GM08714 (cell line): ENCODE data around the gene PER1.

Experiments used
- H3K4me3 ChIP-seq: fragments of 200-500 bp; sonication (Bioruptor generic); 2 replicates; pipeline ENCODE4 v1.5.1; 2014; ENCODE audit warnings: mild to moderate bottlenecking, low read length, inconsistent platforms
- ZNF274 ChIP-seq: IDR thresholded peaks from 2 replicates; pipeline ENCODE4 v1.6.1; 2012; ENCODE audit warnings: mild to moderate bottlenecking, low read depth, low read length

The PER1 gene

GRCh38 chr17:8105957-8106398, 46.2 kb downstream of the PER1 start:
- no peak overlapping the region for H3K4me3 ChIP-seq
- TF ChIP-seq ZNF274, result no peak

- TF ChIP-seq ZNF274, result no peak
- no peak overlapping the region for H3K4me3 ChIP-seq
Measured at GRCh38 chr17:8104911-8105310, 47.3 kb downstream of the PER1 start.

GRCh38 chr17:8103549-8103948, 48.7 kb downstream of the PER1 start:
- H3K4me3 ChIP-seq, result no peak overlapping the region
- no peak for TF ChIP-seq ZNF274

- H3K4me3 ChIP-seq, result no peak overlapping the region
- TF ChIP-seq ZNF274, result no peak
Measured at GRCh38 chr17:8101721-8102120, 50.5 kb downstream of the PER1 start.

GRCh38 chr17:8100763-8101162, 51.4 kb downstream of the PER1 start:
- no peak for TF ChIP-seq ZNF274

GRCh38 chr17:8100111-8100510, 52.1 kb downstream of the PER1 start:
- no peak for TF ChIP-seq ZNF274
- H3K4me3 ChIP-seq, result no peak overlapping the region

More at GRCh38 chr17:8100763-8101162, 51.4 kb downstream of the PER1 start:
- no peak overlapping the region for H3K4me3 ChIP-seq

- TF ChIP-seq ZNF274, result no peak
- H3K4me3 ChIP-seq, result no peak overlapping the region
Measured at GRCh38 chr17:8096541-8096940, 55.7 kb downstream of the PER1 start.

- H3K4me3 ChIP-seq, result no peak overlapping the region
- no peak for TF ChIP-seq ZNF274
Measured at GRCh38 chr17:8095361-8095760, 56.8 kb downstream of the PER1 start.

- no peak overlapping the region for H3K4me3 ChIP-seq
- no peak for TF ChIP-seq ZNF274
Measured at GRCh38 chr17:8091033-8091687, 61.0 kb downstream of the PER1 start.
